ENCODE results near the gene PRSS53. TPM values are rescaled to one million over a fixed set of nuclear protein-coding genes. Genes with fewer than 3 reads are reported as not detected.

The PRSS53 gene
- polyA plus RNA-seq, 1 of the 3 experiments (the other 2 are of a cell fraction), result 3.1 TPM

GRCh38 chr16:31078597-31079341, 10.0 kb downstream of the PRSS53 start:
- TF ChIP-seq, protein P1, sequence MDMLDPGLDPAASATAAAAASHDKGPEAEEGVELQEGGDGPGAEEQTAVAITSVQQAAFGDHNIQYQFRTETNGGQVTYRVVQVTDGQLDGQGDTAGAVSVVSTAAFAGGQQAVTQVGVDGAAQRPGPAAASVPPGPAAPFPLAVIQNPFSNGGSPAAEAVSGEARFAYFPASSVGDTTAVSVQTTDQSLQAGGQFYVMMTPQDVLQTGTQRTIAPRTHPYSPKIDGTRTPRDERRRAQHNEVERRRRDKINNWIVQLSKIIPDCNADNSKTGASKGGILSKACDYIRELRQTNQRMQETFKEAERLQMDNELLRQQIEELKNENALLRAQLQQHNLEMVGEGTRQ (IDR thresholded peaks at IDR 0.05; ENCODE audit: borderline replicate concordance, low read depth, low read length), result no peak
- TF ChIP-seq, protein P2, sequence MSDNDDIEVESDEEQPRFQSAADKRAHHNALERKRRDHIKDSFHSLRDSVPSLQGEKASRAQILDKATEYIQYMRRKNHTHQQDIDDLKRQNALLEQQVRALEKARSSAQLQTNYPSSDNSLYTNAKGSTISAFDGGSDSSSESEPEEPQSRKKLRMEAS (IDR thresholded peaks at IDR 0.05; ENCODE audit: low read depth), result no peak
- no peak for TF ChIP-seq JUND (IDR thresholded peaks at IDR 0.05)
- TF ChIP-seq, protein P3, sequence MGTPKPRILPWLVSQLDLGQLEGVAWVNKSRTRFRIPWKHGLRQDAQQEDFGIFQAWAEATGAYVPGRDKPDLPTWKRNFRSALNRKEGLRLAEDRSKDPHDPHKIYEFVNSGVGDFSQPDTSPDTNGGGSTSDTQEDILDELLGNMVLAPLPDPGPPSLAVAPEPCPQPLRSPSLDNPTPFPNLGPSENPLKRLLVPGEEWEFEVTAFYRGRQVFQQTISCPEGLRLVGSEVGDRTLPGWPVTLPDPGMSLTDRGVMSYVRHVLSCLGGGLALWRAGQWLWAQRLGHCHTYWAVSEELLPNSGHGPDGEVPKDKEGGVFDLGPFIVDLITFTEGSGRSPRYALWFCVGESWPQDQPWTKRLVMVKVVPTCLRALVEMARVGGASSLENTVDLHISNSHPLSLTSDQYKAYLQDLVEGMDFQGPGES (IDR thresholded peaks at IDR 0.05; ENCODE audit: low read depth, low read length), result no peak
- peaks cover 3% of the 10 kb centered on the region for H3F3A ChIP-seq (replicated peaks; ENCODE audit: insufficient read depth)
- no peak for DNase-seq
- ChIA-PET POLR2A (no interaction called here), CTCF (interaction anchor here (1.6 kb wide), 1 partner anchor 64 kb away, joined by 5 read pairs; no protein-coding TSS in a partner anchor)
- no peak overlapping the region for H3K27ac ChIP-seq (ENCODE audit: low read depth in 2 of 2, low read length in 1 of 2)
- H3K36me3 ChIP-seq (replicated peaks in 1 of 2; ENCODE audit: control insufficient read depth in 1 of 2, insufficient read depth in 2 of 2, low read length in 1 of 2), result peaks cover 27 to 67% of the 10 kb centered on the region in 2 experiments
- peaks cover 12% of the 10 kb centered on the region; the same call in 1 of the 2 replicates for H4K20me1 ChIP-seq (ENCODE audit: insufficient read depth)
- H3K27me3 ChIP-seq (ENCODE audit: insufficient read depth), result no peaks in the 10 kb centered on the region
- H3K79me2 ChIP-seq (ENCODE audit: insufficient read depth), result peaks cover 76% of the 10 kb centered on the region
- no peaks in the 10 kb centered on the region for H3K9me2 ChIP-seq
- H3K4me3 ChIP-seq (ENCODE audit: low read depth in 2 of 2, low read length in 1 of 2), result no peak overlapping the region
- 76% methylated on average over 4 of the region's 15 CpGs for WGBS (ENCODE audit: low lambda C conversion rate)
- H3K9ac ChIP-seq, result no peak overlapping the region
- H3K4me2 ChIP-seq, result no peak overlapping the region
- H3K4me1 ChIP-seq (ENCODE audit: control insufficient read depth in 1 of 2, insufficient read depth in 2 of 2, low read depth in 1 of 2, low read length in 1 of 2), result peaks cover 2 to 8% of the 10 kb centered on the region in 2 experiments; a peak in 3 of 4 replicates
- no peak overlapping the region for H2AFZ ChIP-seq (ENCODE audit: low read depth)
- H3K9me3 ChIP-seq, result no peaks in the 10 kb centered on the region

- peaks cover 27 to 59% of the 10 kb centered on the region in 2 experiments for H3K36me3 ChIP-seq (replicated peaks in 1 of 2; ENCODE audit: control insufficient read depth in 1 of 2, insufficient read depth in 2 of 2, low read length in 1 of 2)
- 94% methylated on average over 30 of the region's 30 CpGs for WGBS (ENCODE audit: low lambda C conversion rate)
- DNase-seq, result no peak
- H3K4me2 ChIP-seq, result no peak overlapping the region
- H3K4me3 ChIP-seq (ENCODE audit: low read depth in 2 of 2, low read length in 1 of 2), result no peak overlapping the region
- H3F3A ChIP-seq (replicated peaks; ENCODE audit: insufficient read depth), result peaks cover 7% of the 10 kb centered on the region
- H3K9me3 ChIP-seq, result no peaks in the 10 kb centered on the region
- H3K9me2 ChIP-seq, result no peaks in the 10 kb centered on the region
- CTCF ChIA-PET, result no interaction called here
- H3K79me2 ChIP-seq (ENCODE audit: insufficient read depth), result peaks cover 77% of the 10 kb centered on the region
- H3K4me1 ChIP-seq (ENCODE audit: control insufficient read depth in 1 of 2, insufficient read depth in 2 of 2, low read depth in 1 of 2, low read length in 1 of 2), result peaks cover 2 to 8% of the 10 kb centered on the region in 2 experiments; a peak in 3 of 4 replicates
- no peak overlapping the region for H3K27ac ChIP-seq (ENCODE audit: low read depth in 2 of 2, low read length in 1 of 2)
- no peak overlapping the region for H2AFZ ChIP-seq (ENCODE audit: low read depth)
- POLR2A ChIA-PET, result no interaction called here
- H3K27me3 ChIP-seq (ENCODE audit: insufficient read depth), result no peaks in the 10 kb centered on the region
- no peak for TF ChIP-seq EZH2phosphoT487 (IDR thresholded peaks at IDR 0.05; ENCODE audit: borderline replicate concordance, low read depth)
- TF ChIP-seq CTCF (IDR thresholded peaks at IDR 0.05), result peak; percentile 13; the same call in 1 of the 2 replicates
- no peak overlapping the region for H3K9ac ChIP-seq
- H4K20me1 ChIP-seq (ENCODE audit: insufficient read depth), result peaks cover 12% of the 10 kb centered on the region; the same call in 1 of the 2 replicates
Observed at GRCh38 chr16:31077592-31078396, 10.9 kb downstream of the PRSS53 start.
